ENCODE results near the gene ANXA5.
A peak's percentile ranks its signal among the peaks of the same experiment; 100 is the strongest.
"Not testable (repeated sequence)": the region's sequence is repeated elsewhere in the genome, so short reads cannot be mapped to it uniquely, and the experiment has no call there.

The ANXA5 gene

DNA sequence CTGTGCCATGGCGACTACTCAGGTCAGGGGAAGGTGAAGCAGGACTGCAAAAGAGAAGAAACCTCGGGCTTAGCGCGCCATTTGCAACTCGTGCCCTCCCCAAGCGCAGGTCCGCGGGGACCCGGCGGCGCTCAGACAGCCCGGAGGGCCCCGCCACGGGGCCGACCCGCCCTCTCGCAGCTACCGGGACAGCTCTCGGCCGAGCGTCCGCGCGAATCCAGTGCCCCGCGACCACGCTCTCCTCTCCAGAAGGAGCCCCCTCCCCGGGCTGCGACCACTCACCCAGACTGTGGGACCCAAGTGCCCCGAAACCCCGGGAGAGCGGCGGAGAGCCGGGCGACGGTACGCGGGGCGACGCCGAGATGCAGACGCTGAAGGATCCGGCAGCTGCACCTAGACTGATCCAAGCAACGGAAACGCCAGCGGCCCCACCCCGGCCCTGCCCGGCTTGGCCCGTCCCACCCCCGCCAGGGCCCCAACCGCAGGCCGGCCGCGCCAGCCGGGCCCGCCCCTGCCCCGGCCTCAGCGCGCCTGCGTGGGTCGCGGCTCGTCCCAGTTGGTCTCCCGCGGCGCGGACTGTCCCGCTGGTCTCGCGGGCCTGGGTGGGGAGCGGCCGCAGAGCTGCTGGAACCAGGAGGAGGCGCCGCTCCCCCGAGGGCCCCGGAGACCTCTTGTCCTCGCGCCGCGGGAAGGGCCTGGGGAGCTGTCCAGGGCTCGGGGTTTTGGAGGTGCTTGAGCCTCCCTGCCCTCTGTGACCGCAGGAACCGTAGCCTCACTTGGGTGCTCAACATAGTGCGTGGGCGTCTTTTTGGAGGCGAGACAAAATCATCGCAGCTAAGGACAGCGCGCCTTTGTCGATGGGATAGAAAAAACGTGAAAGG is at the start of gene ANXA5:
TSS of gene ANXA5 (minus strand) at position 400 of the 881 bp plus-strand sequence. CDS start at position 9, 391 bp downstream.
- peak; percentile 34 to 36 for DNase-seq (ENCODE audit: low read depth in 2 of 2)

DNA sequence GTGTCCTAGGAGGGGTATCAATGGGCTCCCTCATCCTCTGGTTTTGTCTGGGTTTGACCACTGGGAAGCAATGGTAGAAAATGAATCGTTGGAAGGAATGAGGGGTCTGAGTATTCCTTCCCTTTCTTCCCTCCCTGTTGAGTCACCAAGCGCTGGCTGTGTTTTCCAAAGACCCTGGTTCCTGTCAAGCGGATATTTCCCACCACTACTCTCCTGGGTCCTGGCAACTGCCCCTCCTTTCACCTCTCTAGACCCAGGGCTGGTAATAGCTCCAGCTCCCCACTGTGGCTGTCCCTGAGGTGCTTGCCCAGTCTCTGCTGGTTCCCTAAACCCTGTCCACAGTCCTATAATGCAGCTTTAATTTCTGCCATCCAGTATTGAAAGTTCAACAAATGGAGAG is 46.0 kb upstream of the ANXA5 start:
- no peak for DNase-seq (ENCODE audit: low read depth in 2 of 2)

DNA sequence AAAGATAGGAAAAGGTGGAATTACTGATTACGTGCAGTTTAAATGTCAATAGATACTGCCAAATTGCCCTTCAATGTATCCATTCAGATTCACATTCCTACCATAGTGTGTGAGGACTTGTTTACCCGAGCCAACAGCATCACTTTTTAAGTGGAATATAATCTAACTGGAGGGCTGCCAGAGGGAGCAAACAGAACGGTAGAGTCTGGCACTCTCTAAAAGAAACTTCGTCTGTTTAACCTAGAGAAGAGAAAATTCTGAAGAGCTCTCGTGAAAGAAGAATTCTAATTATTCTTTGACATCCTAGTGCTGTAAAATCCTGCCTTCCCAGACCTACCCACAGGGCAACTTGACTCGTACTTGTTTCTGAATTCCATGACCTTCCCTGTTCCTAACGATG is 45.0 kb upstream of the ANXA5 start:
- no peak for DNase-seq (ENCODE audit: low read depth in 2 of 2)

DNA sequence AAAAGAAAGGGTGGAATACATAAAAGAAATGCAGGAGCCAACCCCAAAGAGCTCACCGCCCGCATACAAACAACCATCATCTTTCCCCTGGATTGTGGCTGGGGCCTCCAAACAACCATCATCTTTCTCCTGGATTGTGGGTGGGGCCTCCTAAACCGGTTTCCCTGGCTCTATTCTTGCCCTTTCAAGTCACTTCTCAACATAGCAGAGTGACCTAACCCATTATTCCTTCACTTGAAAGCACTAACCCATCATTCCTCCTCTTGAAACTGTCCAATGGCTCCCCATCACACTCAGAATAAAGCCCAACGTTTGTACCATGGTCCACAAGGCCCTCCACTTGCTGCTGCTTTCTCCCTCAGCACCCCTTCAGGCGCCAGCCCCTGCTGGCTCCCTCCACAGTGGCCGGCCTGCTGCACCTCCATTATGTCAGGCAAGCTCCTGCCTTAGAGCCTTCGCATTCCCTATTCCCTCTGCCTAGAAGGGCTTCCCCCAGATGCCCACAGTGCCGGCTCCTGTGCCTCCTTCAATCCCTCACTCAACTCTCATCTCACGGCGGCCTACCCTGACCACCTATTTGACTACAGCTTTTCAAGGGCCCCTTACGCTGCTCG is 44.1 kb upstream of the ANXA5 start:
- DNase-seq (ENCODE audit: low read depth in 2 of 2), result no peak

DNA sequence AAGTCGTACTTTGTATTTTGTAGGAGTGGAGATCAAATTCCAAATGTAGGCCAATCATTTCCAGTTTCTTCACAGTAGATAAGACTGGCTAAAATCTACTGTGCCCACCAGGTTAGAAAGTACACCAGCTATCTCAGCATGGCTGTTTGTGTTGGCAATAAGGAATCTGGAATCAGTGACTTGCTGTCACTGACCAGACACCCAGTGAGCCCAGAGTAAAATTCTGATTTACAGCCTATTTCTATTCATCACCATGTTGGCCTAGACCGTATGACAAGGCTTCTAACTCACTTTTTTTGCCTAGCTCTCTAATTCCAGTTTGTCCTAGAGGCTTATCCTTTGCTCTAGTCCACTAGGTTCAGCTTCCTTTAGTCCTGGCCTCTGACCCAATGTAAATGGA is 42.8 kb upstream of the ANXA5 start:
- no peak for DNase-seq (ENCODE audit: low read depth in 2 of 2)

DNA sequence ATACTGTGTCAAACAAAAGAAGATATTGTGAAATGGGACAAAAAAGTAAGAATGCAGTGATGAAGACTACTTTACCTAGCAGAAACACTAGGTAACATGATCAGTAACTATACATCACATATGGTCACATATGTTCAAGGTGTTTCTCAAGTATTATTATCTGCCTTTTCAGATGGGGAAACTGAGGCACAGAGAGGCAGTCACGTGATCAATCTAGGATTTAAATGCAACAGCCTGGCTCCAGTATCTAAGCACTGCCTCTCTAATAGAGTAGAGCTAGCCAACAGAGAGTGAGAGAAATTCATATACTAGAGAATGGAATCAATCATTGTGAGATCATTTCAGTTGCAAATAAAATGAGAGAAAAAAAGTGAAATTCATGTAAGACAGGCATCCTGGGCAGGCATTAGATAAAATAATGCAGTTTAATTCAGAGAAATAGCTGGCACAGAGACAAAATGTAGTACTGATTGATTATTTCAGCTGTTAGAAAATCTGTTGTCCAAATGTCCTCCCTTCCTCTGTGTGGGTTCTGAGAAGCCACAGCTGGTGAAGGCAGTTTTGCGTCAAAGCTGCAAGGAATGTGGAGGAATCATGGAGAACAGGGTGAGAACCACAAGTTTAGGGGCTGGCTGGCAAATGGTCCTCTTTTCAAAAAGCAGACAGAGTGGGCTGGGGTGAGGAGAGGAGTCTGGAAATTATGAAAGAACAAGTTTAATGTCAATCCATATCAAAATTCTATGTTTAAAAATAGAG is 42.2 kb upstream of the ANXA5 start:
- DNase-seq (ENCODE audit: low read depth in 2 of 2), result no peak

DNA sequence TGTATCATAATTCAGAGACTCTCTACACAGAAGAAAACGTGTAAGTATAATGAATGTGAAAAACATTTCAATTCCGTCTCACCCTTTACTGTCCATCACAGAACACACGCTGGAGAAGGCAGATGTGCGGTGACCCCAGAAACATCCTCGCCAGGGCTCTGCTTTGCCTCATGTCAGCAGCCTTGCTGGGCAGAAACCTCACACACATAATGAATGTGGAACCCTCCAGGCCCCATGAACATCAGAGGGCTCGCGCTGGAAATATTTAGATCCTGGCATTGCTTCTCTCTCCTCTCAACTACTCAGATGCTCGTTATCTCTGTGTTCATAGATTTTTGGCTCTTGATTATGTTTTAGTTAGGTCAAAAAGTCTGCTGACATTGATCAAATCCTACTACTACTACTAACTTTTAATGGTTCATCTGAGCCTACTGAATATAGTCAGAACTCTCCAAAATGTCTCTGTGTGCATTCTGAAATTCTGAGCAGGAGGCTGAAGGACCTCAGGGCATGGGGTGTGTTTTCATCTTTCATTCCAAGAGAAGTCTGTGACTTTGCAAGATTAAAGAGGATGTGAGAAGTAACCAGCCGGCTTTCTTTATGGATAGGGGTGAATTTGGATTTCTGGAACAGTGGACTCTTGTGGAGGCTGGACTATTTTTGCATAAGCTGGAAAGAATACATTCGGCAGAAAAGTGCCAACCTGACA is 41.2 kb upstream of the ANXA5 start:
- DNase-seq (ENCODE audit: low read depth in 2 of 2), result no peak

DNA sequence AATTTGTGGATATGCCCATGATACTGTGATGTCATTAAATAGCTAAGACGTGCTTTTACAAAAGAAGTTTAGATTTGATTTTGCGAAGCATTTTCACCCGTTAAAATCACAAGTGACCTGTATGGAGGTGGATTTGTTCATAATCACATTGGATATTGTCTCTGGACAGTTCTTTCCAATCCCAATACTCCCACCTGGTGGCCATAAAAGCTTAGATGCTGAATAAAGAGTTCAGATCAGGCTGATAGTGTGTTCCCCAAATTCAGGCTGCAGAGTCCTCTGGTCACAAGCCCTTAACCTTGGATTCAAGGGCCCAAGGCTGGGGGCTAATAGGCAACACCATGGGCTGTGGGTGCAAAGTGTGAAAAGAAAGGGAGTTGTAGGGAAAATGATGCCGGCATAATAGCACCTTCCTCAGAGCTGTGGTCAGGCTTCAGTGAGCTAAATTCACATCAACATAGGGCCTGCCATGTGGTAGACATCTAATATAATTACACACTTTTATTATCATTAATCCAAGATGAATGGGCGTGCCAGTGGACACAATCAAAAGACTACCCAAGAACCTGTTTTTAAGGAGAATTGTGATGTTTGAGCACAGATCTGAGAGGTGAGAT is 40.1 kb upstream of the ANXA5 start:
- DNase-seq (ENCODE audit: low read depth in 2 of 2), result no peak

DNA sequence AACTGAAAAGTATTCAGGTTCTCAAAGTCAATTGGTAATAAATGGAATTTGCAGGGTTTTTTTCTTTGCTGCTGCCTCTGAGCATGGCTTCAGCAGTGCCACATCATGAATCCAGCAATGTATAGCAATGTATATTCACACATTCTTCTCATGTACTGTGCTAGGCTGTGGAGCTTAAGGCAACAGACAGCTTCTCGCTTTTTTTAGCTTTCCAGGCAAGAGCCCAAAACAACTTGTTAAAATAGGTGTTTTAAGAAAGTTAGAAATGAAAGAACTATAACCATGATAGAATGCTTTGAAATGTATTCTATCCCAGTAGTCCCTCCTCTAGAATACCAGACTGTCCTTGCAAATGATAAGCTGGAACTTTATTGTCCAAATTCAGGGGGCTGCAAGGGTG is 37.8 kb upstream of the ANXA5 start:
- DNase-seq (ENCODE audit: low read depth in 2 of 2), result no peak

DNA sequence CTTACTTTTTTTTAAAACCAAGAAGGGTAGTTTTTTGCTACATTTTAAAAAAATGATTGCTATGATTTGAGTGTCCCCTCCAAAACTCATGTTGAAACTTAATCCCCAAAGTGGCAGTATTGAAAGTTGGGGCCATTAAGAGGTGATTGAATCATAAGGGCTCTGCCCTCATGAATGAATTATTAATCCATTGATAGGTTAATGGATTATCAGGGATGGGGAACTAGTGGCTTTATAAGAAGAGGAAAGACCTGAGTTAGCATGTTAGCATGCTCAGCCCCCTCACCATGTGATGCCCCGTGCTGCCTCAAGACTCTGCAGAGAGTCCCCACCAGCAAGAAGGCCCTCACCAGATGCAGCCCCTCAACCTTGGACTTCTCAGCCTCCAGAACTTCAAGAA is 37.2 kb upstream of the ANXA5 start:
- DNase-seq (ENCODE audit: low read depth in 2 of 2), result no peak

DNA sequence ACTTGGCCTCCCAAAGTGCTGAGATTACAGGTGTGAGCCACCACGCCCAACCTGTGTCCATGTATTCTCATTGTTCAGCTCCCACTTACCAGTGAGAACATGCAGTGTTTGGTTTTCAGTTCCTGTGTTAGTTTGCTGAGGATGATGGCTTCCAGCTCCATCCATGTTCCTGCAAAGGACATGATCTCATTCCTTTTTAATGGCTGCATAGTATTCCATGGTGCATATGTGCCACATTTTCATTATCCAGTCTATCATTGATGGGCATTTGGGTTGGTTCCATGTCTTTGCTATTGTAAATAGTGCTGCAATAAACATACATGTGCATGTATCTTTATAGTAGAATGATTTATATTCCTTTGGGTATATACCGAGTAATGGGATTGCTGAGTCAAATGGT is 33.0 kb upstream of the ANXA5 start:
- DNase-seq (ENCODE audit: low read depth in 2 of 2), result not testable (repeated sequence)

DNA sequence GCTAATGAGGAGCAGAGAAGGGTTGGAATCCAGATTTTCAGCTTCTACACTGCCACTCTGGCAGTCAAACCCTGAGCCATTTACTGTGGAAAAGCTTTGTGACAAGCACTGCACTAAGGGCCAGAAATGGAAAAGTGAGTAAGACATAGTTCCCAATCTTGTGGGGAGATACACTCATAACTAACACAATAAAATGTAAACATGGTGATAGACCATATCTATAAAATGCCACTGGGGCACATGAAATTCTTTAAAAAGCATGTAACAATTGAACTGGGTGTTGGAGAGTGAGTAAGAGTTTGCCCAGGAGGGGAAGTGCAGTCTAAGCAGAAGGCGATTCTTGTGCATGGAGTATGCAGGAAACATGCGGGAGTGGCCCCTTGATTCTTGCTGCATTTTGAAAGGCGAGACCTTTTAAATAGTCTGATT is 32.0 kb upstream of the ANXA5 start:
- no peak for DNase-seq (ENCODE audit: low read depth in 2 of 2)

DNA sequence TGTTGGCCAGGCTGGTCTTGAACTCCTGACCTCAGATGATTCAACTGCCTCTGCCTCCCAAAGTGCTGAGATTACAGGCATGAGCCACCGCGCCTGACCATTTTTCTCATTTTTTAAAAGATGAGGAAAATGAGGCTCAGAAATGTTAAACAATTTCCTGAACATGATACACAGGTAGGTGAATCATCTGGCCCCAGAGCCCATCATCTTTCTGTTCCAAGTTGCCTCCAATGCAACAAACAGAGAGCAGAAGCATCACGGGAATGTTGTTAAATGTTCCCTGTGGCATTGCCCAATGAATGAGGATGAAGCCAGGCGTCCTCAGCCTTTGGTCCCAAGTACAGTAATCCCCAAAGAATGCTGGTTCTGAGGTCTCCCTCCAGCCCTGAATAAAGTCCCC is 31.3 kb upstream of the ANXA5 start:
- no peak for DNase-seq (ENCODE audit: low read depth in 2 of 2)

DNA sequence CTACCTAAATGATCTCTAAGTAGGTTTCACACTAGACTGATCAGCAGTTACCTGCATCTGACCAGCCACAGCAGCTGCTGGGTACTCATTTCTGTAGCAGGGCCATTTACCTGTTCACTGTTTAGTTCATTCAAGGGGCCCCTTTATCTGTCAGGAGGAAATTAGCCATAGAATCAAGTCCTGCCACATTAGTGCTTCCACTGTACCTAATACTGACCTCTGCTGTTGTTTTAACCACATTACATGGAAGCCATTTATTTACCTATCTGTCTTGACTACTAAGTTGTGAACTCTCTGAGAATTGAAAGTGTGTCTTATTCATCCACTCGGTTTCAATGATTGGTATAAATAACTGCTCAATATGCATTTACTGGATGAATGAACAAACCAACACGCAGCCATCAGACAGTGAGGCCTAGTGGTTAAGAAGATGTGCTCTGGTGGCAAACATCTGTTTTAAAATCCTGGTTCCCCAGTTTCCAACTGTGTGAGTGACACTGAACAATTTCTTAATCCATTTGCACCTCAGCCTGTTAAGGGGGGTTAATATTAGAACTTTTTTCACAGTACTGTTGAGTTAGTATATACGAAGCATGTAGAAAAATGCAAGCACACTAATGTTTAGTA is 30.0 kb upstream of the ANXA5 start:
- no peak for DNase-seq (ENCODE audit: low read depth in 2 of 2)

DNA sequence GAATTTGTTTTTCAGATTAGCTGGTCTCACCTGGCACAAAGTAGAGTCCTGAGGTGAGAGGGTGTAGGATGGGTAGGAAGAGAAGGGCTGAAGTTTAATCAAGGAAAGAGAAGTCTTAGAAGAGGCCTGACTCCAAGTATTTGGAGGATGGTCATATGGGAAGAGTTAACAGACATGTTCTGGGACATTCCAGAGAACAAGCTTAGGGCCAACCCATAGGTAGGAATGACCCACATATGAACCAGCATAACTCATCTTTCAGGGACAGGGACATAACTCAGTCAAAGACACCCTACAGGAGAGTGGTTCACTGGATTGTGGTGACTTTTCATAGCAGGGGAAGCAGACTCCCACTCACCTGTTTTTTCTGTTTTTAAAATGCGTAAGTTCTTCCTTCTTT is 27.9 kb upstream of the ANXA5 start:
- DNase-seq (ENCODE audit: low read depth in 2 of 2), result no peak

DNA sequence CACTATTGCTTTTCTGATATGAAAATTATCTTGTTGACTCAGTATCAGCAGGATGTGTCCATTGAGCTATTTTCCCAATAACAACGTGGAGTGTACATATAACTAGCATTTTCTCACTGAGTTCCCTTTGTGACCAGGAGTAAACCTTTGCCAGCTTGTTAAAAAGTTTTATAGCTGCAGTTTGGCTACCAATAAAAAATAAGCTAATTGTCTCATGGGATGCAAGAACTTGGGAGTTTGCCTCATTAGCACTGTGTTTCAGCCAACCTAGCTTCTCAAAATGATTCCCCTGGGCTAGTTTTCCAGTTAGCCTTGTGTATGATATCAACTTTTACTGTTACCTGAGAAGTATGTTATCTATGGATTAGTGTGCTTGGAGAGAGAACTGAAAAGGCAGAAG is 24.9 kb upstream of the ANXA5 start:
- no peak for DNase-seq (ENCODE audit: low read depth in 2 of 2)

DNA sequence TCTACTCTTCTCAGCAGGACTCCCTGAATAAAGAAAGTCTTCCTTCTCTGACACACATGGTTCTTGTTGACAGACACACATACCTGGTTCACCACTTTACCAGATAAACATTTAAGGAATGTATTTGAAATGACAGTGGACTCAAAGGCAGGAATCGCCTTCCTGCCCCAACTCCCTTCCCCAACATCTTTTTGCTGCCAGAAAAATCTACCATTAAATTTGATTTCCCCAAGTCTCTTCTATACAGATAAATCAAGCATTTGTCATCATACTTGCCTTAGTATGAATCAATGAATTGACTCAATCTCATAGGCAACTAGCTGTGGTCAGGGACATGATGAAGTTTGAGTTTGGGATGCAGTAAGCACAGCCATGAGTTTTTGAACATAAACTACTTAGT is 23.3 kb upstream of the ANXA5 start:
- DNase-seq (ENCODE audit: low read depth in 2 of 2), result no peak

DNA sequence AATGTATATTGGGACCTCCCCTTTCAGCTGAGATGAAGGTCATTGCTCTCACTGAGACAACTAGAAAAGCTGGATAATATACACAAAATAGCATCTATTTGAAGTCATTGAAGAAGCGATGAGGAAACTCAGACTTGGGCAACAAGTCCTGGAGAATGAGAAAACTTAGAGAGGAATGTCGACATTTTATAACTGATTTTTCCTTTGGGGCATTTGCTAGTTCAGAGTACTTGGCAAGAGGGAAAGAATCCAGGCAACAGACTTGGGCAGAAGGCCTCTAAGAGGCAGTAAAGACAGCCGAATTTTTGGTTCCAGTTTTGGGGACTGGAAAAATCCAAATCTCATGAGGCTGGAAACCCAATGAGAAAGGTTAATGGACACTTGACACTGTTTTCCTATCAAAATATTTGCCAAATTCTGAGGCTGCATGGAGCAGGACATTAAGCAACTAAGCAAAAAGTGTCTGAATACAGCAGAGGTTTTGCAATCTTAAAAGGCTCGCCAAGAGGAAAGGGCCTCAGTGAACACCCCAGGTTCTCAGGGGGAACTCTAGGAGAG is 21.0 kb upstream of the ANXA5 start:
- DNase-seq (ENCODE audit: low read depth in 2 of 2), result no peak

DNA sequence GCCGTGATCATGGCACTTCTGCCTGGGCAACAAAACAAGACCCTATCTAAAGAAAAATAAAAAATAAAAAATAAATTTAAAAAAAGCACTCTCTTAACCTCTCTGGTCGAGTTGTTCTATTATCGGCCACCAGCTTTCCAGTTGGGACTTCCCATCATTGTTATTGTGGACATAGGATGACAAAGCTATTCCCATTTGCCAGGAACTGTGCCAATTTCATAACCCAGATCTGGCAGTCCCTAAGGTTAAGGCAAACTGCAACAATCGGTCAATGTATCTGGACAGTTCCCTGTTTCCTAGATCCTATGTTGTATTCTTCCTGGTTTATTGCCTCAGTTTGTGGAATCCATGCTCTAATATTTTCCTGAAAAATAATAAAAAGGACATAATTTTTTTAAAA is 17.8 kb upstream of the ANXA5 start:
- no peak for DNase-seq (ENCODE audit: low read depth in 2 of 2)

DNA sequence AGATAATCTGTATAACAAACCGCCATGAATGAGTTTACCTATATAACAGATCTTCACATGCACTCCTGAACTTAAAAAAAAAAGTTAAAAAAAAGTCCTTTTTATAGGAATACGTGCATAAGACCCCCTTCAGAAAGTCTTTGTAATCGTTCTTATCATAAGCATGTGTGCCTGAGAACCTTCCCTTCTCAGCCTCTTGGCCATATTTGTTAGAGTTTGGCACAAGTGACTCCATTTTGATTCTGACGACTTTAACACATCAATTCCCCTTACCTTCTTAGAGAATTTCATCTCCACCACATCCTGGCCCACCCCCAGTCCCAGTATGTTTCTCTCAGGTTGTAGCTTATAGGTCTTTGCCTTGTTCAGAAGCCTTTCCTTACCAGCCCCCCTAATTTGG is 16.0 kb upstream of the ANXA5 start:
- no peak for DNase-seq (ENCODE audit: low read depth in 2 of 2)
